OCI-LY3 (cell line): ENCODE results near the gene PSMA7.

Source experiments
- CTCF ChIP-seq: fragments of 200-600, 300-600 bp; sonication (generic); IDR thresholded peaks from 2 replicates; pipeline ENCODE4 v1.5.1; 2014; ENCODE audit warnings: antibody characterized with exemption, low read length, low read depth
- EZH2phosphoT487 ChIP-seq: fragments of 200-600 bp; shearing (Covaris generic); IDR thresholded peaks from 2 replicates; pipeline ENCODE4 v1.6.1; 2018; ENCODE audit warnings: antibody characterized with exemption, mixed run types, low read depth

- TF ChIP-seq CTCF = no peak
- no peak for TF ChIP-seq EZH2phosphoT487
Measured at GRCh38 chr20:62131560-62132320, 11.5 kb downstream of the PSMA7 start.
